HepG2 (cell line): ENCODE measurements around the gene RARA. TPM values are rescaled to one million over a fixed set of nuclear protein-coding genes. Genes with fewer than 3 reads are reported as not detected.

Source experiments
- FOSL1 ChIP-seq: sonication (generic); formaldehyde crosslinking; IDR thresholded peaks from 2 replicates; pipeline ENCODE4 v1.9.0; 2021; ENCODE audit warnings: missing genetic modification reagents, borderline replicate concordance
- HDAC6 ChIP-seq: fragments of 200-600 bp; sonication (generic); IDR thresholded peaks from 2 replicates; pipeline ENCODE4 v1.7.0; 2017; ENCODE audit warnings: mild to moderate bottlenecking, antibody characterized with exemption, low read length, low read depth
- HES4 ChIP-seq: sonication (generic); formaldehyde crosslinking; IDR thresholded peaks from 2 replicates; pipeline ENCODE4 v1.9.0; 2021; ENCODE audit warnings: mild to moderate bottlenecking, missing genetic modification reagents, borderline replicate concordance
- IRX3 ChIP-seq: sonication (generic); formaldehyde crosslinking; IDR thresholded peaks from 2 replicates; pipeline ENCODE4 v1.8.1; 2023; ENCODE audit warnings: mild to moderate bottlenecking, low read depth, missing genetic modification reagents, borderline replicate concordance
- JARID2 ChIP-seq: sonication (generic); formaldehyde crosslinking; IDR thresholded peaks from 2 replicates; pipeline ENCODE4 v1.8.1; 2023; ENCODE audit warnings: missing genetic modification reagents, inconsistent platforms; ENCODE audit not compliant: insufficient replicate concordance
- KDM3A ChIP-seq: IDR thresholded peaks from 2 replicates; pipeline ENCODE4 v1.6.1; 2018; ENCODE audit warnings: low read depth, missing compliant biosample characterization
- KDM5A ChIP-seq: fragments of 200-600 bp; sonication (generic); IDR thresholded peaks from 2 replicates; pipeline ENCODE4 v1.7.0; 2018; ENCODE audit warnings: antibody characterized with exemption, mild to moderate bottlenecking, low read length, borderline replicate concordance
- MTF2 ChIP-seq: sonication (generic); formaldehyde crosslinking; IDR thresholded peaks from 2 replicates; pipeline ENCODE4 v1.5.0; 2020; ENCODE audit warnings: missing genetic modification reagents, borderline replicate concordance
- NBN ChIP-seq: fragments of 450-650 bp; conservative IDR thresholded peaks from 2 replicates; pipeline ENCODE4 v1.6.1; 2017
- REPIN1 ChIP-seq: sonication (generic); formaldehyde crosslinking; IDR thresholded peaks from 2 replicates; pipeline ENCODE4 v1.8.0; 2022; ENCODE audit warnings: missing genetic modification reagents, low read depth, mild to moderate bottlenecking, borderline replicate concordance
- RFX3 ChIP-seq: IDR thresholded peaks from 2 replicates; pipeline ENCODE4 v1.6.1; 2016; ENCODE audit warnings: missing biosample characterization, missing genetic modification reagents
- SSRP1 ChIP-seq: IDR thresholded peaks from 2 replicates; pipeline ENCODE4 v1.6.1; 2016; ENCODE audit warnings: control low read depth
- TCF7L2 ChIP-seq: IDR thresholded peaks from 2 replicates; pipeline ENCODE4 v1.6.1; 2011; ENCODE audit warnings: mild to moderate bottlenecking, low read depth, low read length, moderate library complexity
- THYN1 ChIP-seq: sonication (generic); formaldehyde crosslinking; IDR thresholded peaks from 2 replicates; pipeline ENCODE4 v1.8.1; 2023; ENCODE audit warnings: low read depth, mild to moderate bottlenecking, moderate library complexity, missing genetic modification reagents, borderline replicate concordance
- YEATS4 ChIP-seq: sonication (generic); formaldehyde crosslinking; IDR thresholded peaks from 2 replicates; pipeline ENCODE4 v1.4.0; 2020; ENCODE audit warnings: missing genetic modification reagents, borderline replicate concordance
- ZNF501 ChIP-seq: sonication (generic); formaldehyde crosslinking; IDR thresholded peaks from 2 replicates; pipeline ENCODE4 v1.5.1; 2020; ENCODE audit warnings: mild to moderate bottlenecking, moderate library complexity, missing genetic modification reagents
- ZNF720 ChIP-seq: sonication (generic); formaldehyde crosslinking; IDR thresholded peaks from 2 replicates; pipeline ENCODE4 v1.4.0; 2020; ENCODE audit warnings: missing genetic modification reagents
- polyA plus RNA-seq, 8 experiments: library from polyadenylated mRNA; depleted of rRNA in 3 of 8; stranded (reverse) in 7 of 8; unstranded in 1 of 8; fragments of >200 nt; fragmentation: Illumina TruSeq in 4 of 8; extraction: Trizol in 4 of 8; gene quantifications; 2 replicates each; pipeline versions ENCODE4 v1.2.1 to v1.2.3, GENCODE V29; 2011 to 2016; ENCODE audit warnings: low read depth in 4 of 8, missing spikeins in 1 of 8, mixed read lengths in 1 of 8; ENCODE audit not compliant: insufficient read depth in 1 of 8
- total RNA-seq, 5 experiments: library from RNA; depleted of rRNA; stranded (reverse); fragments of >200 nt; fragmentation: Illumina TruSeq; extraction: Trizol; gene quantifications; 2 replicates each; pipeline ENCODE4 v1.2.3, GENCODE V29; 2016; ENCODE audit warnings: low read depth in 1 of 5
- TF ChIP-seq, protein P1 (sequence below): IDR thresholded peaks from 2 replicates; pipeline ENCODE4 v1.6.1; 2018; ENCODE audit warnings: missing genetic modification reagents
- TF ChIP-seq, protein P2 (sequence below): sonication (generic); formaldehyde crosslinking; IDR thresholded peaks from 2 replicates; pipeline ENCODE4 v1.5.0; 2020; ENCODE audit warnings: mild to moderate bottlenecking, missing genetic modification reagents
- TF ChIP-seq, protein P3 (sequence below): sonication (generic); formaldehyde crosslinking; conservative IDR thresholded peaks from 2 replicates; pipeline ENCODE4 v1.4.0; 2020; ENCODE audit warnings: missing genetic modification reagents
- TF ChIP-seq, protein P4 (sequence below): sonication (generic); formaldehyde crosslinking; IDR thresholded peaks from 2 replicates; pipeline ENCODE4 v1.4.0; 2020; ENCODE audit warnings: missing genetic modification reagents
- TF ChIP-seq, protein P5 (sequence below): sonication (generic); formaldehyde crosslinking; conservative IDR thresholded peaks from 2 replicates; pipeline ENCODE4 v1.5.0; 2020; ENCODE audit warnings: missing genetic modification reagents

RARA gene
- total and polyA plus RNA-seq, 2 of the 13 experiments (the other 11 are each of a cell fraction or from before 2014, with no cell fraction given), result 6.4 to 8.6 TPM

DNA sequence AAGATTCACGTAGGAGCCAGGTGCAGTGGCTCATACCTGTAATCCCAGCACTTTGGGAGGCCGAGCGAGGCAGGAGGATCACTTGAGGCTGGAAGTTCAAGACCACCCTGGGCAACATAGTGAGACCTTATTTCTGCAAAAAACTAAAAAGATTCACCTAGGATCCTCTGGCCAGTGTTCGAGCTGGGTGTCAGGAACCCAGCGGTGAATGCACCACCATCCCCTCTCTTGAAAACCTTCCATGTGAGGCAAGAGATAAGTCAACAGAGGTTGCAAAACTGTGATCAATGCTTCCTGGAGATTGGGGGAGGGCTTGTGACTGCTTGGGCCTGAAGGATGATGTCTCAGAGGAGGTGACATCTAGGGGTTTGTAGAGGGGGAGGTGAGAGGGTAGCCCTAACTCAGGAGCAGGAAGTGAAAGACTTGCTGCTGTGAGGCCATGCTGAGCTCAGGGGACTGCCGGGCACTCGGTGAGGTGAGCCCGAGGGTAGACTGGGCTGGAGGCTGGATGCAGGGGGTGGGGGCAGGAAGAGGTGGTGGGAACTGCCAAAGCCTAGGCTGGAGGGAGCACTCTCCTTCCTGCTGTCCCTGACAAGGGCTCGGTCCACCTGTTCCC, 43.9 kb downstream of the RARA start (continued):
- TF ChIP-seq ZNF720 (CRISPR knock-in tag), result no peak
- TF ChIP-seq IRX3, result 0 out of 2 replicates have a peak, but pooled peaks have one; percentile 43
- TF ChIP-seq FOSL1 (CRISPR knock-in tag), result no peak
- peak; percentile 97 for TF ChIP-seq REPIN1
- TF ChIP-seq, protein P1, sequence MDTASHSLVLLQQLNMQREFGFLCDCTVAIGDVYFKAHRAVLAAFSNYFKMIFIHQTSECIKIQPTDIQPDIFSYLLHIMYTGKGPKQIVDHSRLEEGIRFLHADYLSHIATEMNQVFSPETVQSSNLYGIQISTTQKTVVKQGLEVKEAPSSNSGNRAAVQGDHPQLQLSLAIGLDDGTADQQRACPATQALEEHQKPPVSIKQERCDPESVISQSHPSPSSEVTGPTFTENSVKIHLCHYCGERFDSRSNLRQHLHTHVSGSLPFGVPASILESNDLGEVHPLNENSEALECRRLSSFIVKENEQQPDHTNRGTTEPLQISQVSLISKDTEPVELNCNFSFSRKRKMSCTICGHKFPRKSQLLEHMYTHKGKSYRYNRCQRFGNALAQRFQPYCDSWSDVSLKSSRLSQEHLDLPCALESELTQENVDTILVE (CRISPR knock-in tag), result peak; percentile 95
- TF ChIP-seq HES4 (CRISPR knock-in tag), result no peak
- TF ChIP-seq, protein P2, sequence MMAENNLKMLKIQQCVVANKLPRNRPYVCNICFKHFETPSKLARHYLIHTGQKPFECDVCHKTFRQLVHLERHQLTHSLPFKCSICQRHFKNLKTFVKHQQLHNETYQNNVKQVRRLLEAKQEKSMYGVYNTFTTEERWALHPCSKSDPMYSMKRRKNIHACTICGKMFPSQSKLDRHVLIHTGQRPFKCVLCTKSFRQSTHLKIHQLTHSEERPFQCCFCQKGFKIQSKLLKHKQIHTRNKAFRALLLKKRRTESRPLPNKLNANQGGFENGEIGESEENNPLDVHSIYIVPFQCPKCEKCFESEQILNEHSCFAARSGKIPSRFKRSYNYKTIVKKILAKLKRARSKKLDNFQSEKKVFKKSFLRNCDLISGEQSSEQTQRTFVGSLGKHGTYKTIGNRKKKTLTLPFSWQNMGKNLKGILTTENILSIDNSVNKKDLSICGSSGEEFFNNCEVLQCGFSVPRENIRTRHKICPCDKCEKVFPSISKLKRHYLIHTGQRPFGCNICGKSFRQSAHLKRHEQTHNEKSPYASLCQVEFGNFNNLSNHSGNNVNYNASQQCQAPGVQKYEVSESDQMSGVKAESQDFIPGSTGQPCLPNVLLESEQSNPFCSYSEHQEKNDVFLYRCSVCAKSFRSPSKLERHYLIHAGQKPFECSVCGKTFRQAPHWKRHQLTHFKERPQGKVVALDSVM, result peak; percentile 46; the same call in 1 of the 2 replicates
- peak; percentile 52; the same call in 1 of the 2 replicates for TF ChIP-seq ZNF501
- TF ChIP-seq NBN, result no peak
- no peak for TF ChIP-seq HDAC6
- no peak for TF ChIP-seq RFX3 (CRISPR knock-in tag)
- peak; percentile 57; the same call in 1 of the 2 replicates for TF ChIP-seq YEATS4 (CRISPR knock-in tag)
- TF ChIP-seq MTF2 (CRISPR knock-in tag), result no peak
- TF ChIP-seq, protein P3, sequence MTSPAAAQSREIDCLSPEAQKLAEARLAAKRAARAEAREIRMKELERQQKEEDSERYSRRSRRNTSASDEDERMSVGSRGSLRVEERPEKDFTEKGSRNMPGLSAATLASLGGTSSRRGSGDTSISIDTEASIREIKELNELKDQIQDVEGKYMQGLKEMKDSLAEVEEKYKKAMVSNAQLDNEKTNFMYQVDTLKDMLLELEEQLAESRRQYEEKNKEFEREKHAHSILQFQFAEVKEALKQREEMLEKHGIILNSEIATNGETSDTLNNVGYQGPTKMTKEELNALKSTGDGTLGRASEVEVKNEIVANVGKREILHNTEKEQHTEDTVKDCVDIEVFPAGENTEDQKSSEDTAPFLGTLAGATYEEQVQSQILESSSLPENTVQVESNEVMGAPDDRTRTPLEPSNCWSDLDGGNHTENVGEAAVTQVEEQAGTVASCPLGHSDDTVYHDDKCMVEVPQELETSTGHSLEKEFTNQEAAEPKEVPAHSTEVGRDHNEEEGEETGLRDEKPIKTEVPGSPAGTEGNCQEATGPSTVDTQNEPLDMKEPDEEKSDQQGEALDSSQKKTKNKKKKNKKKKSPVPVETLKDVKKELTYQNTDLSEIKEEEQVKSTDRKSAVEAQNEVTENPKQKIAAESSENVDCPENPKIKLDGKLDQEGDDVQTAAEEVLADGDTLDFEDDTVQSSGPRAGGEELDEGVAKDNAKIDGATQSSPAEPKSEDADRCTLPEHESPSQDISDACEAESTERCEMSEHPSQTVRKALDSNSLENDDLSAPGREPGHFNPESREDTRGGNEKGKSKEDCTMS (CRISPR knock-in tag), result no peak
- TF ChIP-seq KDM3A (CRISPR knock-in tag), result peak; percentile 85; the same call in 1 of the 2 replicates
- TF ChIP-seq SSRP1 (CRISPR knock-in tag), result peak; percentile 99
- TF ChIP-seq KDM5A, result no peak
- TF ChIP-seq TCF7L2, result no peak
- TF ChIP-seq JARID2, result no peak
- TF ChIP-seq, protein P4, sequence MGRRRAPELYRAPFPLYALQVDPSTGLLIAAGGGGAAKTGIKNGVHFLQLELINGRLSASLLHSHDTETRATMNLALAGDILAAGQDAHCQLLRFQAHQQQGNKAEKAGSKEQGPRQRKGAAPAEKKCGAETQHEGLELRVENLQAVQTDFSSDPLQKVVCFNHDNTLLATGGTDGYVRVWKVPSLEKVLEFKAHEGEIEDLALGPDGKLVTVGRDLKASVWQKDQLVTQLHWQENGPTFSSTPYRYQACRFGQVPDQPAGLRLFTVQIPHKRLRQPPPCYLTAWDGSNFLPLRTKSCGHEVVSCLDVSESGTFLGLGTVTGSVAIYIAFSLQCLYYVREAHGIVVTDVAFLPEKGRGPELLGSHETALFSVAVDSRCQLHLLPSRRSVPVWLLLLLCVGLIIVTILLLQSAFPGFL (CRISPR knock-in tag), result no peak
- TF ChIP-seq, protein P5, sequence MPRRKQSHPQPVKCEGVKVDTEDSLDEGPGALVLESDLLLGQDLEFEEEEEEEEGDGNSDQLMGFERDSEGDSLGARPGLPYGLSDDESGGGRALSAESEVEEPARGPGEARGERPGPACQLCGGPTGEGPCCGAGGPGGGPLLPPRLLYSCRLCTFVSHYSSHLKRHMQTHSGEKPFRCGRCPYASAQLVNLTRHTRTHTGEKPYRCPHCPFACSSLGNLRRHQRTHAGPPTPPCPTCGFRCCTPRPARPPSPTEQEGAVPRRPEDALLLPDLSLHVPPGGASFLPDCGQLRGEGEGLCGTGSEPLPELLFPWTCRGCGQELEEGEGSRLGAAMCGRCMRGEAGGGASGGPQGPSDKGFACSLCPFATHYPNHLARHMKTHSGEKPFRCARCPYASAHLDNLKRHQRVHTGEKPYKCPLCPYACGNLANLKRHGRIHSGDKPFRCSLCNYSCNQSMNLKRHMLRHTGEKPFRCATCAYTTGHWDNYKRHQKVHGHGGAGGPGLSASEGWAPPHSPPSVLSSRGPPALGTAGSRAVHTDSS (CRISPR knock-in tag), result no peak
- no peak for TF ChIP-seq THYN1 (CRISPR knock-in tag)
